AML-193 (cell line): ENCODE results near the gene ATG7.
"Not testable (repeated sequence)": the region's sequence is repeated elsewhere in the genome, so short reads cannot be mapped to it uniquely, and the experiment has no call there.

Experiments used
- DNase-seq, 2 experiments: peaks; one replicate each; lab custom pipeline; 2025; lab: John Stamatoyannopoulos, UW

ATG7 gene

DNA sequence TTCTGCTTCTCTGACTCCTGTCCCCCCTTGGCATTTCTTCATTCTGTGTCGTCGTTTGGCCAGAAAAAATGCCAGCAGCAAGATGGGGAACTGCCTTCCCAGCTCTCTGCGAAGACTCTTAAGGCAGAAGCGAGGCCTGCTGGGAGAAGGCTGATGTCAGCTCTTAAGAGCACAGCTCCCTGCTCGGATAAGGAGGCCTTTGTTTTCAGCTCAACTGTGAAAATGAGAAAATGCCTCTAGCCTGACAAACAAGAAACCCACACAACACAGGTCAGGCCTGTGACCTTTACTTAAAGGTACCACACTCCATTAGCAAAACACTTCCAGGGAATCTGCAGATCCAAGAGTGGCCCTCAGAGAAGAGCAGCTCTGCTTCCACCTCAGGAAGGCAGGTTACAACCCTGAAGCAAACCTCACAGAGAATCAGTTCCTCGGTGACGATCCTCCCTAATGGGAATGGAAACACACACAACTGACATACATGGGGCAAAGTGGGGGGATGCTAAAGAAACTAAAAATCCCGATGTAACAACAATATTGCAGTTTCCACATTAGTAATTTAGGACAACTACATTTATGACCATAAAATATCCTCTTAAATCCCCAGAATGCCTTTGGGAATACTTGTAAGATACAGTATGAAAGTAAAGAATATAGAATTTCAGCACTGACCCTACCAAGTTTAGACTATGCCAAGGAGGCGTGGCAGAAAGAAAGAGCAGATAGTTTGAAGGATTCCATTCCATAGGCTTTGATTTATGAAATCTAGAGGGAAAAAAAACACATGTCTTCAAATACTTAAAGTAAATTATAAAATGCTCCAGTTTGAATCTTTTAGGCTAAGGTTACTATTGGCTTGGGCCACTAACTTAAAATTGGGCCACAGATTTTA lies 319.4 kb downstream of the ATG7 start:
- DNase-seq: no peak

DNA sequence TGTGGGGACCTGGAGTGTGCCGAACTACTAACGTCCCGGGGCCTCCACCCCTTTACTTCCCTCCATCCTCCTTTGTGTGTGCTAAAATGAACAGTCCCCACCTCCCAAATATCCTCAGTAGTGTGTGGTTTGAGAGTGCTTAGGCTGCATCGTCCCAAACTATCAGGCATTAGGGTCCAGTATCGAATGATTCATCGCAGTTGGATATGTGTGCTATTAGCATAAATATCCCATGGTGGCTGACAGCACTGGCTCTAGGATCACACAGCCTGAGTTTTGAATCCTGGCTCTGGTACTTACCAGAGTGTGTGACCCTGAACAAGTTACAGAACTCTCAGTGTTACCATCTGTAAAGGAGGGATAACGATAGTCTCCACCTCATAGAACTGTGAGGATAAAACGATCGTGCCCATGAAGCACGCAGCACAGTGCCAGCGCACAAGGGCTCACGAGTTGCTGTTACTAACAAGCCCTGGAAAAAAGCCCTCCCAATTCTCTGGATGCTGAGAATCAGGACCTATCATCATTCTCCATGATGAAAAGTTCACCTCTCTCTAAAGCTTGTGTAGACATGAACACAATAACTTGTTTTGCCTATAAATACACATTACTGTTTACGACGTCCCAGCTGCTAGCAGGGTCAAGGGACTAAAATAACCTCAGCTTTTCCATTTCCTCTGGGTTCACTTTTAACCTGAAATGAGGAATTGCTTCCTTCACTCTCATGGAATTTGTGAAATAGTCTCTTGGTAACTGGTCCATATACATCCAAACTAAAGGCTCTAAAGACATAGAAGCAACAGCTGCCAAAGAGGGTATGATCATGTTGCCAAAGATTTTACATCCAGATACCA lies 320.5 kb downstream of the ATG7 start:
- DNase-seq: no peak

DNA sequence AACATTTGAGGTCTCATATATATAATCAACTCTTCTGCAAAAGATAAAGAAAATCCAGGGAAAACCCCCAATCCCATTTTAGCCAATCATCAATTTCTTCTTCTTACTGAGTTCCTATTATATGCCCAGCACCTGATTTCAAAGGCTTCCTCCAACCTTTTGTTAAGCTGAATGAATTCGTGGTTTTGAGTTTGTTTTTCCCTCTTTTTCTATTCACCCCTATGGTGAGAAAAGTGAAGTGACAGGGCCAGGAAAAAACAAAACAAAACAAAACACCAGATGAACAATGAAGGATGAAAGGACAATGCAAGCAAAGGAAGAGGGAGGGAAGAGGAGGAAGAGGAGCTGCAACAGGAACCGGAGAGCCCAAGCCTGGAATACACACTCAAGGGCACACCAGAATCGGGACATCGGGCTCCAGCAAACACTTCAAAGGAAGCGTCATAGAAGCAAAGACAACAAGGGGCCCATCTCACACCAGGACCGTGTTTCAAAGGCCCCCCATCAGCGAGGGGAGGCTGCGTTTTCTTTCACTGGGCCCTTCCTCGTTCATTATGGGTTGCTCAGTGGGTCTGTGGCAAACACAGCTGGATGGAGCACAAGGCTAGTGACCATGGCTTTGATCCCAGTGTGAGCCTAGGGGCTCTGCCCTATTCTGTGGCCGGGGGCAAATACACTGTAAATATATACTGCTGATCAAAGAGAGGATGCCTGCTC lies 321.3 kb downstream of the ATG7 start:
- DNase-seq: no peak

DNA sequence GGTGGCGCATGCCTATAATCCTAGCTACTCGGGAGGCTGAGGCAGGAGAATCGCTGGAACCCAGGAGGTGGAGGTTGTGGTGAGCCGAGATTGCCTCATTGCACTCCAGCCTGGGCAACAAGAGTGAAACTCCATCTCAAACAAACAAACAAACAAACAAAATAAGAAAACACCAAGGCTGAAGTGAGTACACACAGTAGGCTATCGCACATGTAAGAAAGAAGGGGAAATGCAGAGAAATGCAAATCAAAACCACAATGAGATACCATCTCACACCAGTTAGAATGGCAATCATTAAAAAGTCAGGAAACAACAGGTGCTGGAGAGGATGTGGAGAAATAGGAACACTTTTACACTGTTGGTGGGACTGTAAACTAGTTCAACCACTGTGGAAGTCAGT lies 322.8 kb downstream of the ATG7 start:
- DNase-seq: not testable (repeated sequence)

DNA sequence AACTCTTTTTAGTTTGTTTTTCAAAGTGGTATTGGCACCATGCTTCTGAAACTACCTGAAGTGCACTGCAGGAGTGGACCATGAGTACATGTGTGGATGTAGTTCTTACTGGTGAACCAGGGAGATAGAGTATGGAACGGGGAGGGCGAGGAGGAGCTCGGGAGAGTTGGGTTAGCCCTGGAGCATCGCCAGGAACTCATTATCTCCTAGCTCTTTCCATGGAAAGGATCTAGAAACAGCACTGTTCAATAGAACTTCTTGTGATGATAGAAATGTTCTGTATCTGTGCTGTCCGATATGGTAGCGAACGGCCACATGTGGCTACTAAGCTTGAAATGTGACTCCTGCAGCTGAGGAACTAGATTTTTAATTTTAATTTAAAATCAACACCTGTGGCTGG lies 324.2 kb downstream of the ATG7 start:
- no peak for DNase-seq

GRCh38 chr3:11600501-11601282 lies 328.5 kb downstream of the ATG7 start:
- no peak for DNase-seq

GRCh38 chr3:11601446-11602238 lies 329.4 kb downstream of the ATG7 start:
- no peak for DNase-seq

DNA sequence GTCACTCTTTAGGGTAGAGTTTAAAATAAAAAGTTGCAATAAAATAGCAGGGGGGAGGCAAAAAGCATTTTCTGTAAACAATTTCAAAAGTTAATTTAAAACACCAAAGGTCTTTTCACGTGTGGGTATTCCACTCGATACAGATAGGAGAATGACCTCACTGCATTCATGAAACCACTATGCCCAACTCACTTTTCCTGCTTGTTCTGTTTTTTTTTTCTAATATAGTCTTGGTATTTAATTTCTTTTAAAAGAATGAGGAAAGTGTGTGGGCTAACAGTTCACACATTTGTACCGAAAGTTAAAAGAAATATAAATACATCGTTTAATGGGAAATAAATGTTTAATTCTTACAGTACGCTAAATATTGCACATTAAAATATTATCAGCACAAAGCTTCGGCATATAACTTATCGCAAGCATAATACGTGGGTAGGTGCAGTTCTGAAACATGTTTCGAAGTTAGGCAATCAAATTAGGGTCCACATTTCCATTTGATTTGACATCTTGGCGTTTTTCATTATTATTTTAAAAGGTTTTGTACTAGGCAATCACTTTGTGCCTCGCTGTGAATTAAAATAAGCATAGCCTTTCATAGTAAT lies 330.1 kb downstream of the ATG7 start:
- DNase-seq: no peak

DNA sequence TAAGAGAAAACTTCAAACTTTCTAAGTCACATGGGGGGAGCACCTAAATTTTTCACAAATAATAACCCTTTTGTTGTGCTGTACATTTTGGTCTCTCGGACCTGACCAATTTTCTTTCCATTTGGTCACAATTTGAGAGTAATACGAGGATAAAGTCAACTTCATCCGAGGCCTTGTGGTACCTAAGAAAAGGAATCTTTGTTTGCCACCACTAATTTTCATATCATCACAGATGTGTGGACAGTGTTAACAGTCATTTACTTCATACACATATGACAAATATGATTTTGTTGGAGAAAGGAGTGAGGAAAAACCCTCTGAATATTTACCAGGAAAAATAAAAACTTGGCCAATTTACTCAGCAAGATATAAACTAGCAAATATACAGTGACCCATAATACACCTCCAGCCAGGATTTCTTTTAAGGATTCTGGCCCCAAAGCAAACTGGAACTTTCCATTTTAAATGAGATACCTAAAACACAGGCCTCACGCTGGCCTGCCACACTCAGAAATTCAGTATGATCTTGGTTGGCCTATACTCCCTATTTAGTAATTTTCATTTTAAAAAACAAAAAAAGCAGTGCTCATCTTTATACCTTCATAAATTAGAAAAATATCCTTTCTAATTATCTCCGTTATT lies 330.8 kb downstream of the ATG7 start:
- DNase-seq: no peak

GRCh38 chr3:11603628-11604027 lies 331.4 kb downstream of the ATG7 start:
- no peak for DNase-seq

DNA sequence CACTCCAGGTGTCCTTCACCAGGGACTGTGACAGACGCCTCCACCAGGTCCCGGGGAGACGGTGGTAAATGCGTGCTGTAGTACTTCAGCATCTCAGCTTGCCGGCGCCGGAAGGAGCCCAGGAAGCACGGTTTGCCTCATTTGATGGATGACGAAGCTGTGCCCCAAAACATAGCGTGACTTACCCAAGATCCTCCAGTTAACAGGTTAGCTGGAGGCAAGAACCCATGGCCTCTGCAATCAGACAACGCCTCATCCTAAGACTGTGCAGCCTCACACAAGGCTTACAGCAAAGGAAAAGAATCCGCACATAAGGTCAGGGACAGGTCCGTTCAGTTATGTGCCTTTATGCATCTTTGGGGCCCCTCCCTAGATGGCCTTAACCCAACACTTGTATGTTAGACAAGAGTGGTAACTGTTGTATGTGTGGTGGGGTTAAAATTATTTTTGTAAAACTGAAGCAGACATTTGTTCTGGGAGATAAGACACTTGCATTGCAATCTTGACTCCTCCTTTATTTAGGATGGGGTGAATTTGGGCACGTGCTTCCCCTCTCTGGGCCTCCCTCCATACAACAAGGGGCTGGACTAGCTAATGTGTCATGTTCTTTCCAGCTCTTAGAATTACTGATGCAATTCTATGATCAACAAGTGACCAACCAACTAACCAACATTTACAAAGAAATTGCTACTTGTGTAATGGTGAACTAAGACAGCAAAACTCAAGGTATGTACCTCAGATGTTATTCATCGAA lies 332.1 kb downstream of the ATG7 start:
- no peak for DNase-seq

DNA sequence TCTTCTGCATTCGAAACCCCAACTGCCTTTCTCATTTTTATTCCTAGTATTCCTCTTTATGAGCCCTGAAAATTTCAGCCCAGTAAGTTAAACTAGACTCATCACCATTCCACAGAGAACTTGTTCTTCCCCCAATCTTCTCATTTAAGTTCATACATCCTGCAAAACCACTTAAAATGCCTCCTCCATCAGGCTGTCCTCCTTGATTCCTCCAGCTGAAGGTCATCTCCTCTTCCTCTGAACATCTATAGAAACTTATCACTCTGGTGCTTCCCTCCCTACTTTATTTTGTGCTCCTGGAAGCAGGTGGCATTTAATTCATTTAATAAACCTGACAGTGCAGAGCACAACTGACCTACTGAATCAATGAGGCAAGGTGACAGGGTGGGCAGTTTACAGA lies 333.2 kb downstream of the ATG7 start:
- no peak for DNase-seq

DNA sequence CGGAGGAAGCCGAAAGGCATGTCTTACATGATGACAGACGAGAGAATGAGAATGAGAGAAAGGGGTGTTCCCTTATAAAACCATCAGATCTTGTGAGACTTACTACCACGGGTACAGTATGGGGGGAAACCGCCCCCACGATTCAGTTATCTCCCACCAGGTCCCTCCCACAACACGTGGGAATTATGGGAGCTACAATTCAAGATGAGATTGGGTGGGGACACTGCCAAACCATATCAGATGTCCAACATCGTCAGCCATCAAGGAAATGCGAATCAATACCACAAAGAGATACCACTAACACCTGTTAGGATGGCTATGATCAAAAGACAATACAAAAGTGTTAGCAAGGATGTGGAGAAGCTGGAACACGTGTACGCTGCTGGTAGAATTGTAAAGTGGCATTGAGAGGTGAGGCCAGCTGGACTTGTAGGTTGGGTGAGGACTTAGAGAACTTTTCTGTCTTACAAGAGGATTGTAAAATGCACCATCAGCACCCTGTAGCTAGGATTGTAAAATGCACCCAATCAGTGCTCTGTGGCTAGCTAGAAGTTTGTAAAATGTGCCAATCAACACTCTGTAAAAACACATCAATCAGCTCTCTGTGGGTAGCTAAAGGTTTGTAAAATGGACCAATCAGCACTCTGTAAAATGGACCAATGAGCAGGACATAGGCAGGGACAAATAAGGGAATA lies 334.0 kb downstream of the ATG7 start:
- DNase-seq: no peak

- DNase-seq: no peak
These were observed 334.8 kb downstream of the ATG7 start for GRCh38 chr3:11606865-11607440.
